Panc1 (cell line): ENCODE results near the gene SLC25A17. TPM values are rescaled to one million over a fixed set of nuclear protein-coding genes. Genes with fewer than 3 reads are reported as not detected.
"Not testable (repeated sequence)": the region's sequence is repeated elsewhere in the genome, so short reads cannot be mapped to it uniquely, and the experiment has no call there.

Experiments
- ATAC-seq: fragments of 200-7000 bp; cut with Tn5 transposase; 2 replicates; pipeline ENCODE4 v1.9.1; 2020; ENCODE audit warnings: mild to moderate bottlenecking, moderate library complexity
- Bru-seq: library from RNA; stranded (reverse); fragments of 400-500 nt; gene quantifications from one replicate; lab custom pipeline; 2021; lab: Mats Ljungman, UMichigan
- BruChase-seq, 2 experiments: library from RNA; stranded (reverse); fragments of 400-500 nt; gene quantifications; one replicate each; lab custom pipeline; 2021; lab: Mats Ljungman, UMichigan
- BruUV-seq: library from RNA; stranded (reverse); fragments of 400-500 nt; replicated peaks from 2 replicates; lab custom pipeline; 2021; lab: Mats Ljungman, UMichigan
- CTCF ChIA-PET: fragments of 300-600 bp; sonication (Branson Sonifier 250); formaldehyde crosslinking; loops from one replicate; lab custom pipeline; 2022; ENCODE audit warnings: antibody characterized with exemption; lab: Charles Lee
- POLR2A ChIA-PET: fragments of 300-600 bp; sonication (Branson Sonifier 250); formaldehyde crosslinking; loops from one replicate; lab custom pipeline; 2022; ENCODE audit warnings: antibody characterized with exemption; lab: Charles Lee
- DNase-seq: peaks from one replicate; pipeline ENCODE4 v3.0.0-alpha.2; 2010; ENCODE audit warnings: low read depth, low spot score
- H3K27ac ChIP-seq: 2 replicates; pipeline ENCODE4 v1.5.1; 2011; ENCODE audit warnings: mild to moderate bottlenecking, low read length, inconsistent platforms
- H3K27me3 ChIP-seq: fragments of 200-500 bp; sonication (Bioruptor generic); 2 replicates; pipeline ENCODE4 v1.6.0; 2014; ENCODE audit warnings: low read length, inconsistent platforms; ENCODE audit not compliant: control insufficient read depth, insufficient read depth
- H3K36me3 ChIP-seq: fragments of 200-500 bp; sonication (Bioruptor generic); 2 replicates; pipeline ENCODE4 v1.5.1; 2014; ENCODE audit warnings: inconsistent platforms, mild to moderate bottlenecking, low read length, moderate library complexity; ENCODE audit not compliant: control insufficient read depth, insufficient read depth
- H3K4me1 ChIP-seq: 2 replicates; pipeline ENCODE4 v1.5.1; 2011; ENCODE audit warnings: inconsistent platforms, mild to moderate bottlenecking, low read length, moderate library complexity; ENCODE audit not compliant: control insufficient read depth, insufficient read depth
- H3K4me3 ChIP-seq, 2 experiments: 2 replicates each; pipeline ENCODE4 v1.5.1; 2011 to 2012; ENCODE audit warnings: low read depth in 2 of 2, low read length in 2 of 2, mild to moderate bottlenecking in 2 of 2, inconsistent platforms in 1 of 2, moderate library complexity in 1 of 2
- H3K9me3 ChIP-seq: fragments of 200-500 bp; sonication (Bioruptor generic); 2 replicates; pipeline ENCODE4 v1.5.1; 2014; ENCODE audit warnings: low read depth, mild to moderate bottlenecking, inconsistent platforms, low read length, moderate library complexity; ENCODE audit not compliant: control insufficient read depth, insufficient read depth
- POLR2AphosphoS5 ChIP-seq: IDR thresholded peaks from 2 replicates; pipeline ENCODE4 v1.6.1; 2012; ENCODE audit warnings: mild to moderate bottlenecking, low read depth, low read length, moderate library complexity
- REST ChIP-seq, 2 experiments: IDR thresholded peaks; 2 replicates each; pipeline ENCODE4 v1.6.1; 2011 to 2012; ENCODE audit warnings: low read depth in 2 of 2, control low read depth in 1 of 2, low read length in 1 of 2, mild to moderate bottlenecking in 1 of 2, moderate library complexity in 1 of 2; ENCODE audit not compliant: insufficient read depth in 1 of 2
- SIN3A ChIP-seq: IDR thresholded peaks from 2 replicates; pipeline ENCODE4 v1.6.1; 2012; ENCODE audit warnings: low read depth, mild to moderate bottlenecking, low read length, moderate library complexity, borderline replicate concordance; ENCODE audit not compliant: insufficient read depth
- TCF7L2 ChIP-seq: IDR thresholded peaks from 2 replicates; pipeline ENCODE4 v1.6.1; 2011; ENCODE audit warnings: mild to moderate bottlenecking, low read depth, low read length, inconsistent platforms
- in situ Hi-C: cut with HindIII; loops from 2 replicates; pipeline ENCODE4 v1.10.0; 2016; ENCODE audit warnings: low sequenced_read_pairs, low pct_unique_long_range_greater_than_20kb
- intact Hi-C: fragments of 100-400 bp; cut with micrococcal nuclease; formaldehyde crosslinking; loops from one replicate; pipeline ENCODE4 v1.10.0; 2022; ENCODE audit not compliant: unreplicated experiment
- long read RNA-seq: library from polyadenylated mRNA; unstranded; transcript quantifications from one replicate; pipeline ENCODE4 v2.0.0, GENCODE V29; 2021; ENCODE audit not compliant: unreplicated experiment
- polyA plus RNA-seq: library from polyadenylated mRNA; unstranded; fragments of >200 nt; gene quantifications from one replicate; pipeline ENCODE4 v1.2.1, GENCODE V29; 2012; ENCODE audit warnings: missing spikeins; ENCODE audit not compliant: insufficient read length
- total RNA-seq: library from RNA; stranded (reverse); gene quantifications from one replicate; pipeline ENCODE4 v1.2.1, GENCODE V29; 2021; ENCODE audit not compliant: unreplicated experiment
- TF ChIP-seq, protein P1 (sequence below): fragments of 450-650 bp; IDR thresholded peaks from 2 replicates; pipeline ENCODE4 v1.5.1; 2017; ENCODE audit warnings: mild to moderate bottlenecking

SLC25A17 gene
- total RNA-seq (28.9 TPM), Bru-seq, nascent RNA (percentile 77 among the genes with signal in this experiment), BruChase-seq, experiment 1, labeled RNA remaining after a 2-hour chase (percentile 82 among the genes with signal in this experiment), BruChase-seq, experiment 2, labeled RNA remaining after a 6-hour chase (percentile 81 among the genes with signal in this experiment)
- polyA plus RNA-seq: 31.0 TPM
- long read RNA-seq, transcript SLC25A17-210 (9 exons, 2,262 nt): major isoform, 45 of 59 reads
- long read RNA-seq, partial matches to known transcripts: 0 of 59 reads
- long read RNA-seq, other reads (novel, unspliced or antisense): 11 of 59 reads

- H3K27ac ChIP-seq: peak within 1 kb of the TSS; percentile 92
- POLR2A ChIA-PET: no interaction called here
- H3K27me3 ChIP-seq: no peaks in the 10 kb centered on the region
- intact Hi-C loops (no loop called here), in situ Hi-C loops (no loop called here)
- H3K36me3 ChIP-seq: no peaks in the 10 kb centered on the region; the same call in 1 of the 2 replicates
- TF ChIP-seq POLR2AphosphoS5 (peak; percentile 58), REST (IDR thresholded peaks at IDR 0.05; ENCODE audit: insufficient read depth in 1 of 2, low read depth in 2 of 2, low read length in 1 of 2) (no peak), TCF7L2 (no peak), SIN3A (no peak)
- TF ChIP-seq, protein P1, sequence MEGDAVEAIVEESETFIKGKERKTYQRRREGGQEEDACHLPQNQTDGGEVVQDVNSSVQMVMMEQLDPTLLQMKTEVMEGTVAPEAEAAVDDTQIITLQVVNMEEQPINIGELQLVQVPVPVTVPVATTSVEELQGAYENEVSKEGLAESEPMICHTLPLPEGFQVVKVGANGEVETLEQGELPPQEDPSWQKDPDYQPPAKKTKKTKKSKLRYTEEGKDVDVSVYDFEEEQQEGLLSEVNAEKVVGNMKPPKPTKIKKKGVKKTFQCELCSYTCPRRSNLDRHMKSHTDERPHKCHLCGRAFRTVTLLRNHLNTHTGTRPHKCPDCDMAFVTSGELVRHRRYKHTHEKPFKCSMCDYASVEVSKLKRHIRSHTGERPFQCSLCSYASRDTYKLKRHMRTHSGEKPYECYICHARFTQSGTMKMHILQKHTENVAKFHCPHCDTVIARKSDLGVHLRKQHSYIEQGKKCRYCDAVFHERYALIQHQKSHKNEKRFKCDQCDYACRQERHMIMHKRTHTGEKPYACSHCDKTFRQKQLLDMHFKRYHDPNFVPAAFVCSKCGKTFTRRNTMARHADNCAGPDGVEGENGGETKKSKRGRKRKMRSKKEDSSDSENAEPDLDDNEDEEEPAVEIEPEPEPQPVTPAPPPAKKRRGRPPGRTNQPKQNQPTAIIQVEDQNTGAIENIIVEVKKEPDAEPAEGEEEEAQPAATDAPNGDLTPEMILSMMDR: no peak; the same call in 1 of the 2 replicates
- peak within 1 kb of the TSS; percentile 79 to 88 for H3K4me3 ChIP-seq
- CTCF ChIA-PET: no interaction called here
- no peaks in the 10 kb centered on the region for H3K9me3 ChIP-seq
- ATAC-seq (peak; percentile 96), DNase-seq (no peak)
- H3K4me1 ChIP-seq: peaks cover 13% of the 10 kb centered on the region
- BruUV-seq: no TSS peak
These were observed at the start of gene SLC25A17 for GRCh38 chr22:40818747-40819598. SLC25A17 (minus strand) TSS chr22:40819346; CDS start chr22:40819248, 98 bp downstream.

DNA sequence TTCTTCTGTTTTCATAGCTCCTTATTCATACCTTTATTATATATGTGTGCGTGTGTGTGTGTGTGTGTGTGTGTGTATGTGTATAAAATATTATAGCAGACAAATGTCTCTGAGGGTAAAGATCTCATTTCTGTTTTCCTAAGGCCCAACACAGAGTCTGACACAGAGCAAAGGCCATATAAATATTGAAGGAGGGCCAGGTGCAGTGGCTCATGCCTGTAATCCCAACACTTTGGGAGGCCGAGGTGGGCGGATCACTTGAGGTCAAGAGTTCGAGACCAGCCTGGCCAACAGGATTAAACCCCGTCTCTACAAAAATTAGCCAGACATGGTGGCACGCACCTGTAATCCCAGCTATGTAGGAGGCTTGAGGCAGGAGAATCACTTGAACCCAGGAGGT lies 49.2 kb upstream of the SLC25A17 start:
- H3K4me3 ChIP-seq, H3K27ac ChIP-seq, CTCF ChIA-PET, DNase-seq, H3K36me3 ChIP-seq, BruUV-seq, ATAC-seq, intact Hi-C loops, H3K27me3 ChIP-seq, in situ Hi-C loops, H3K9me3 ChIP-seq, H3K4me1 ChIP-seq: not testable (repeated sequence)
- POLR2A ChIA-PET: interaction anchor here (0.6 to 0.7 kb wide), 2 partner anchors 60 to 447 kb away, joined by 5 read pairs; no protein-coding TSS in a partner anchor
